Right cardiac atrium (tissue), 5 donors: ENCODE measurements around the gene SCMH1. TPM values are rescaled to one million over a fixed set of nuclear protein-coding genes. Genes with fewer than 3 reads are reported as not detected.

Experiments
- ATAC-seq, 2 donors: fragments of 200-7000 bp; cut with Tn5 transposase; one replicate each; pipeline versions ENCODE4 v1.8.0 to v1.9.1; 2020; ENCODE audit warnings: moderate library complexity in 2 of 2, mild to moderate bottlenecking in 1 of 2
- DNase-seq, 3 donors: peaks; one replicate each; pipeline ENCODE4 v3.0.0-alpha.2; 2020
- H3K27ac ChIP-seq: one replicate; pipeline ENCODE4 v1.5.1; 2013; ENCODE audit warnings: mild to moderate bottlenecking, low read length, control low read depth, moderate library complexity
- H3K27me3 ChIP-seq: one replicate; pipeline ENCODE4 v1.6.1; 2013; ENCODE audit not compliant: control insufficient read depth, insufficient read depth
- H3K4me1 ChIP-seq: one replicate; pipeline ENCODE4 v1.6.1; 2013; ENCODE audit warnings: low read length; ENCODE audit not compliant: control insufficient read depth, insufficient read depth
- H3K4me3 ChIP-seq: one replicate; pipeline ENCODE4 v1.5.1; 2013; ENCODE audit warnings: low read length, control low read depth
- H3K9me3 ChIP-seq: one replicate; pipeline ENCODE4 v1.6.1; 2013; ENCODE audit warnings: low read length; ENCODE audit not compliant: control insufficient read depth
- WGBS: extraction: QIAGEN DNeasy Blood & Tissue Kit; methylation state at CpG from one replicate; pipeline ENCODE4 v1.1.7; 2013; 5-methylcytosine and 5-hydroxymethylcytosine counted together
- intact Hi-C, 4 donors: fragments of 100-400 bp; cut with DNase I; formaldehyde crosslinking; loops; one replicate each; pipeline versions ENCODE4 v1.11.0 to v1.14.0; 2022 to 2023
- polyA plus RNA-seq: library from polyadenylated mRNA; stranded (reverse); fragments of 200-250 nt; gene quantifications from one replicate; pipeline ENCODE4 v1.2.3, GENCODE V29; 2013
- total RNA-seq, 4 donors: library from RNA; stranded (reverse); fragmentation: NEBNext Ultra II Directional; extraction: Animal tissue kit (Norgen Biotek cat#: 25700); gene quantifications; one replicate each; pipeline ENCODE4 v1.2.1, GENCODE V29; 2021
- donor health status: healthy with polysubstance abuse.
- donor health status: DM: no; HTN: yes; CAD: no.
- donor health status: DM: no; HTN: no; CAD: no.
- donor health status: DM: no; HTN: yes; CAD: no; lungs with severe emphysema.
- donor health status: DM: yes; HTN: yes; CAD: no.

Gene SCMH1
- total and polyA plus RNA-seq, 5 donors: 42.6 to 66.5 (median 54.5) TPM

- Histone ChIP-seq H3K4me1 (peaks cover 20% of the 10 kb centered on the region), H3K9me3 (no peaks in the 10 kb centered on the region), H3K27me3 (no peaks in the 10 kb centered on the region), H3K4me3 (no peak overlapping the region), H3K27ac (peak overlapping the region; percentile 96)
- ATAC-seq (peak; percentile 88 to 91), DNase-seq (peak; percentile 65 to 72 (median 71))
- intact Hi-C loops: no loop called here
- 21% methylated on average over 5 of the region's 5 CpGs for WGBS
Observed at GRCh38 chr1:41045740-41046139, 196.4 kb downstream of the SCMH1 start.

GRCh38 chr1:41044187-41044586 is 197.9 kb downstream of the SCMH1 start:
- WGBS: 57% methylated on average over 2 of the region's 2 CpGs
- H3K27me3 ChIP-seq: no peaks in the 10 kb centered on the region
- intact Hi-C loops: no loop called here
- DNase-seq (no peak), ATAC-seq (peak; percentile 3 to 39)
- H3K27ac ChIP-seq: peak overlapping the region; percentile 34
- H3K4me3 ChIP-seq: no peak overlapping the region
- peaks cover 20% of the 10 kb centered on the region for H3K4me1 ChIP-seq
- no peaks in the 10 kb centered on the region for H3K9me3 ChIP-seq

GRCh38 chr1:41041614-41042270 is 200.4 kb downstream of the SCMH1 start:
- intact Hi-C loops: no loop called here
- Histone ChIP-seq H3K27me3 (no peaks in the 10 kb centered on the region), H3K4me1 (peaks cover 20% of the 10 kb centered on the region), H3K9me3 (no peaks in the 10 kb centered on the region), H3K4me3 (no peak overlapping the region), H3K27ac (no peak overlapping the region)
- 90% methylated on average over 3 of the region's 3 CpGs for WGBS
- ATAC-seq: no peak
- no peak for DNase-seq

- DNase-seq: no peak
- no peak overlapping the region for H3K4me3 ChIP-seq
- no peaks in the 10 kb centered on the region for H3K27me3 ChIP-seq
- H3K27ac ChIP-seq: no peak overlapping the region
- intact Hi-C loops: no loop called here
- H3K9me3 ChIP-seq: no peaks in the 10 kb centered on the region
- ATAC-seq: no peak
- H3K4me1 ChIP-seq: no peaks in the 10 kb centered on the region
- WGBS: 88% methylated on average over 5 of the region's 5 CpGs
Observed at GRCh38 chr1:41038110-41038509, 204.0 kb downstream of the SCMH1 start.

- DNase-seq (no peak), ATAC-seq (no peak)
Observed at GRCh38 chr1:41037116-41037903, 204.8 kb downstream of the SCMH1 start.

GRCh38 chr1:41033272-41033671 is 208.8 kb downstream of the SCMH1 start:
- no peak overlapping the region for H3K4me3 ChIP-seq
- intact Hi-C loops: no loop called here
- H3K4me1 ChIP-seq: no peaks in the 10 kb centered on the region
- DNase-seq (no peak), ATAC-seq (no peak)
- 94% methylated on average over 3 of the region's 3 CpGs for WGBS
- H3K9me3 ChIP-seq: no peaks in the 10 kb centered on the region
- no peak overlapping the region for H3K27ac ChIP-seq
- no peaks in the 10 kb centered on the region for H3K27me3 ChIP-seq

More at GRCh38 chr1:41037116-41037903, 204.8 kb downstream of the SCMH1 start:
- Histone ChIP-seq H3K27me3 (no peaks in the 10 kb centered on the region), H3K4me3 (no peak overlapping the region), H3K4me1 (no peaks in the 10 kb centered on the region), H3K27ac (no peak overlapping the region), H3K9me3 (no peaks in the 10 kb centered on the region)
- intact Hi-C loops: no loop called here
- WGBS: 98% methylated on average over 3 of the region's 3 CpGs

- Histone ChIP-seq H3K9me3 (no peaks in the 10 kb centered on the region), H3K4me3 (no peak overlapping the region), H3K4me1 (no peaks in the 10 kb centered on the region), H3K27me3 (no peaks in the 10 kb centered on the region), H3K27ac (no peak overlapping the region)
- ATAC-seq (no peak), DNase-seq (no peak)
- intact Hi-C loops: no loop called here
- 72% methylated on average over 2 of the region's 2 CpGs for WGBS
Observed at GRCh38 chr1:41032147-41032546, 210.0 kb downstream of the SCMH1 start.

- Histone ChIP-seq H3K4me1 (no peaks in the 10 kb centered on the region), H3K27ac (no peak overlapping the region), H3K4me3 (no peak overlapping the region), H3K27me3 (no peaks in the 10 kb centered on the region), H3K9me3 (no peaks in the 10 kb centered on the region)
- intact Hi-C loops: no loop called here
- DNase-seq: no peak
- WGBS: 95% methylated on average over 8 of the region's 8 CpGs
- ATAC-seq: no peak
Observed at GRCh38 chr1:41030872-41031616, 211.1 kb downstream of the SCMH1 start.

GRCh38 chr1:41028034-41028642 is 214.0 kb downstream of the SCMH1 start:
- Histone ChIP-seq H3K27ac (no peak overlapping the region), H3K27me3 (no peaks in the 10 kb centered on the region), H3K4me1 (no peaks in the 10 kb centered on the region), H3K4me3 (no peak overlapping the region), H3K9me3 (no peaks in the 10 kb centered on the region)
- no peak for ATAC-seq
- 97% methylated on average over 10 of the region's 10 CpGs for WGBS
- intact Hi-C loops: no loop called here
- no peak for DNase-seq

GRCh38 chr1:41025979-41026819 is 215.9 kb downstream of the SCMH1 start:
- intact Hi-C loops: no loop called here
- 98% methylated on average over 4 of the region's 4 CpGs for WGBS
- no peak overlapping the region for H3K4me3 ChIP-seq

More at GRCh38 chr1:41025979-41026819, 215.9 kb downstream of the SCMH1 start:
- Histone ChIP-seq H3K27me3 (no peaks in the 10 kb centered on the region), H3K4me1 (peaks cover 10% of the 10 kb centered on the region), H3K9me3 (no peaks in the 10 kb centered on the region), H3K27ac (no peak overlapping the region)
- ATAC-seq (no peak), DNase-seq (no peak)
